PC-3 (cell line): ENCODE results near the gene GSTM4.
"Not testable (repeated sequence)": the region's sequence is repeated elsewhere in the genome, so short reads cannot be mapped to it uniquely, and the experiment has no call there.

ENCODE experiments used
- EZH2 ChIP-seq: fragments of 300-600 bp; sonication (generic); IDR thresholded peaks from one replicate; pipeline ENCODE4 v1.6.1; 2017; ENCODE audit warnings: antibody characterized with exemption, mild to moderate bottlenecking, low read length; ENCODE audit not compliant: unreplicated experiment
- TF ChIP-seq, protein P1 (sequence below): fragments of 300-600 bp; sonication (generic); conservative IDR thresholded peaks from 2 replicates; pipeline ENCODE4 v1.5.1; 2017; ENCODE audit warnings: antibody characterized with exemption, low read depth, mild to moderate bottlenecking, low read length

DNA sequence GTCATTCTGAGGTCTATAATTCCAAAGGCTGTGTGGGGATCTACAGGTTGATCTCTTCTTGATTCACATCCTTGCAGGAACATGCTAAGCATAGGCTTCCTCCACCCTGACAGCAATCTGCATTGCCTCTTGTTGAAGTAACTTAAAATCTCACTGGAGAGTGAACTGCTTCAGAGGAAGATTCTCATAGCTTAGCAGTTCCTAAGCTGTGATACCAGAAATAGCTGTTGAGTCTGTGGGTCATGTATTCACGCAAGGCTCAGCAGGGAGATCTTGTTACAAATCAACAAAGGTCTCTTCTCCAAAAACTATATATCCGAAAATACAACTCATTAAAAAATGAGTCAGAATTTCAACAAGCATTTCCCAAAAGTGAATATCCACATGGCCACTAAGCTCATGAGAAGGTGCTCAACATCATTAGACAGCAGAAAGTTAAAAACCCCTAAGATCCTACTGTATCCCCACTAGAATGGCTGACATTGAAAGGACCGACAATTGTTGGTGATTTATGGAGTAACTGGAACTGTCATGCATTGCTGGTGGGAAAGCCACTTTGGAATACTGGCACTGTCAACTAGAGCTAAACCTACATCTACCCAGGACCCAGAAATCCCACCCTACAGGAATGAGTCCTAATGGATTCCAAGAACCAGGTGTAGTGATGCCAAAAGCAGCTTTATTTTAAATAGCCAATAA lies 20.9 kb downstream of the GSTM4 start:
- TF ChIP-seq, protein P1, sequence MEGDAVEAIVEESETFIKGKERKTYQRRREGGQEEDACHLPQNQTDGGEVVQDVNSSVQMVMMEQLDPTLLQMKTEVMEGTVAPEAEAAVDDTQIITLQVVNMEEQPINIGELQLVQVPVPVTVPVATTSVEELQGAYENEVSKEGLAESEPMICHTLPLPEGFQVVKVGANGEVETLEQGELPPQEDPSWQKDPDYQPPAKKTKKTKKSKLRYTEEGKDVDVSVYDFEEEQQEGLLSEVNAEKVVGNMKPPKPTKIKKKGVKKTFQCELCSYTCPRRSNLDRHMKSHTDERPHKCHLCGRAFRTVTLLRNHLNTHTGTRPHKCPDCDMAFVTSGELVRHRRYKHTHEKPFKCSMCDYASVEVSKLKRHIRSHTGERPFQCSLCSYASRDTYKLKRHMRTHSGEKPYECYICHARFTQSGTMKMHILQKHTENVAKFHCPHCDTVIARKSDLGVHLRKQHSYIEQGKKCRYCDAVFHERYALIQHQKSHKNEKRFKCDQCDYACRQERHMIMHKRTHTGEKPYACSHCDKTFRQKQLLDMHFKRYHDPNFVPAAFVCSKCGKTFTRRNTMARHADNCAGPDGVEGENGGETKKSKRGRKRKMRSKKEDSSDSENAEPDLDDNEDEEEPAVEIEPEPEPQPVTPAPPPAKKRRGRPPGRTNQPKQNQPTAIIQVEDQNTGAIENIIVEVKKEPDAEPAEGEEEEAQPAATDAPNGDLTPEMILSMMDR, result not testable (repeated sequence)
- not testable (repeated sequence) for TF ChIP-seq EZH2
